ENCODE measurements around the gene SLC38A3.
A peak's percentile ranks its signal among the peaks of the same experiment; 100 is the strongest.

SLC38A3 gene

DNA sequence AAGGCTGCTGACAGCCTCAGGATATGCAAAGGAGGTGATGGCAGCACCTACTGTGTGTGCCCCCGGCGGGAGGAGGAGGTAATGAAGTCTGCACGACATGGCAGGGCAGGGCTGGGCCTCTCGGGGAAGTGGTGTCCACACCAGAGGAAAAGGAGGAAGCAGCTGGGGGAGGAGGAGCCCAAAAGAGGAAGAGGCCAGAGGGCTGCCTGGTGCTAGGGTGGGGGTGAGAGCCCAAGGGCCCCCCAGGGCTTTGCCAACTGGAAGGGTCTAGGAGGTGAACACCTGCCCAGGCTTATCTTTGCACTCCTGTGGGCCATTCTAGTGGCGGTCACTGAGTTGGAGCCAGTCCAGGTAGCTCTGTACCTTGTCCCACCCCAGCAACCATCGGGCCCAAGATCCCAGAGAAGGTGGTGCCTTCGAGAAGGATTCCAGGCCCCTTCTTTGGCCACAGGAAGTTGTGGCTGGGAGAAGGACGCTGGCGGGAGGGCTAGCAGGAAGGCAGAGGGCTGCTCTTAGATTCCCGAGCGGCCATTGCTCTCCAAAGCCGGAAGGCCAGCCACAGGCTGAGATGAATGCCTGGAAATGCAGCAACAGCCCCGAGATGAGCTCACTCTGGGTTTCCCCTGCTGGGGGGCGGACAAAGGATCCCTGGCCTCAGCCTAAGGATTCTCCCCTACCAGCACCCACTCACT lies 37.9 kb downstream of the SLC38A3 start:
- no peak for TF ChIP-seq FOXM1 (IDR thresholded peaks at IDR 0.05; ENCODE audit: borderline replicate concordance, low read depth)
- no peak for TF ChIP-seq YY1 (IDR thresholded peaks at IDR 0.05; ENCODE audit: low read depth)
- TF ChIP-seq CREB1 (IDR thresholded peaks at IDR 0.05; ENCODE audit: low read depth), result no peak
- no peak for TF ChIP-seq EGR1 (IDR thresholded peaks at IDR 0.05)
- TF ChIP-seq NFIC (IDR thresholded peaks at IDR 0.05), result no peak
- TF ChIP-seq TEAD4 (IDR thresholded peaks at IDR 0.05), result no peak
- TF ChIP-seq TCF12 (IDR thresholded peaks at IDR 0.05; ENCODE audit: low read depth), result no peak
- TF ChIP-seq CEBPB (IDR thresholded peaks at IDR 0.05), result no peak

- TF ChIP-seq, protein P1, sequence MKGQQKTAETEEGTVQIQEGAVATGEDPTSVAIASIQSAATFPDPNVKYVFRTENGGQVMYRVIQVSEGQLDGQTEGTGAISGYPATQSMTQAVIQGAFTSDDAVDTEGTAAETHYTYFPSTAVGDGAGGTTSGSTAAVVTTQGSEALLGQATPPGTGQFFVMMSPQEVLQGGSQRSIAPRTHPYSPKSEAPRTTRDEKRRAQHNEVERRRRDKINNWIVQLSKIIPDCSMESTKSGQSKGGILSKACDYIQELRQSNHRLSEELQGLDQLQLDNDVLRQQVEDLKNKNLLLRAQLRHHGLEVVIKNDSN (IDR thresholded peaks at IDR 0.05), result no peak
- no peak for TF ChIP-seq TCF12 (IDR thresholded peaks at IDR 0.05; ENCODE audit: low read depth)
- TF ChIP-seq, protein P2, sequence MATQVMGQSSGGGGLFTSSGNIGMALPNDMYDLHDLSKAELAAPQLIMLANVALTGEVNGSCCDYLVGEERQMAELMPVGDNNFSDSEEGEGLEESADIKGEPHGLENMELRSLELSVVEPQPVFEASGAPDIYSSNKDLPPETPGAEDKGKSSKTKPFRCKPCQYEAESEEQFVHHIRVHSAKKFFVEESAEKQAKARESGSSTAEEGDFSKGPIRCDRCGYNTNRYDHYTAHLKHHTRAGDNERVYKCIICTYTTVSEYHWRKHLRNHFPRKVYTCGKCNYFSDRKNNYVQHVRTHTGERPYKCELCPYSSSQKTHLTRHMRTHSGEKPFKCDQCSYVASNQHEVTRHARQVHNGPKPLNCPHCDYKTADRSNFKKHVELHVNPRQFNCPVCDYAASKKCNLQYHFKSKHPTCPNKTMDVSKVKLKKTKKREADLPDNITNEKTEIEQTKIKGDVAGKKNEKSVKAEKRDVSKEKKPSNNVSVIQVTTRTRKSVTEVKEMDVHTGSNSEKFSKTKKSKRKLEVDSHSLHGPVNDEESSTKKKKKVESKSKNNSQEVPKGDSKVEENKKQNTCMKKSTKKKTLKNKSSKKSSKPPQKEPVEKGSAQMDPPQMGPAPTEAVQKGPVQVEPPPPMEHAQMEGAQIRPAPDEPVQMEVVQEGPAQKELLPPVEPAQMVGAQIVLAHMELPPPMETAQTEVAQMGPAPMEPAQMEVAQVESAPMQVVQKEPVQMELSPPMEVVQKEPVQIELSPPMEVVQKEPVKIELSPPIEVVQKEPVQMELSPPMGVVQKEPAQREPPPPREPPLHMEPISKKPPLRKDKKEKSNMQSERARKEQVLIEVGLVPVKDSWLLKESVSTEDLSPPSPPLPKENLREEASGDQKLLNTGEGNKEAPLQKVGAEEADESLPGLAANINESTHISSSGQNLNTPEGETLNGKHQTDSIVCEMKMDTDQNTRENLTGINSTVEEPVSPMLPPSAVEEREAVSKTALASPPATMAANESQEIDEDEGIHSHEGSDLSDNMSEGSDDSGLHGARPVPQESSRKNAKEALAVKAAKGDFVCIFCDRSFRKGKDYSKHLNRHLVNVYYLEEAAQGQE (IDR thresholded peaks at IDR 0.05; ENCODE audit: low read depth), result no peak
- no peak for TF ChIP-seq YY1 (IDR thresholded peaks at IDR 0.05; ENCODE audit: low read depth)
- no peak for TF ChIP-seq RAD21 (IDR thresholded peaks at IDR 0.05; ENCODE audit: low read depth)
- TF ChIP-seq, protein P3, sequence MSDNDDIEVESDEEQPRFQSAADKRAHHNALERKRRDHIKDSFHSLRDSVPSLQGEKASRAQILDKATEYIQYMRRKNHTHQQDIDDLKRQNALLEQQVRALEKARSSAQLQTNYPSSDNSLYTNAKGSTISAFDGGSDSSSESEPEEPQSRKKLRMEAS (IDR thresholded peaks at IDR 0.05), result no peak
- TF ChIP-seq EP300 (IDR thresholded peaks at IDR 0.05; ENCODE audit: borderline replicate concordance), result no peak
- TF ChIP-seq CREB1 (IDR thresholded peaks at IDR 0.05; ENCODE audit: low read depth), result no peak
- no peak for TF ChIP-seq NFIC (IDR thresholded peaks at IDR 0.05)
- TF ChIP-seq ZBTB7A (IDR thresholded peaks at IDR 0.05; ENCODE audit: low read depth), result no peak
- TF ChIP-seq TEAD4 (IDR thresholded peaks at IDR 0.05), result no peak
- no peak for TF ChIP-seq EGR1 (IDR thresholded peaks at IDR 0.05)
- TF ChIP-seq TAF1 (IDR thresholded peaks at IDR 0.05; ENCODE audit: low read depth), result no peak
Measured at GRCh38 chr3:50243543-50243895, 38.4 kb downstream of the SLC38A3 start.

DNA sequence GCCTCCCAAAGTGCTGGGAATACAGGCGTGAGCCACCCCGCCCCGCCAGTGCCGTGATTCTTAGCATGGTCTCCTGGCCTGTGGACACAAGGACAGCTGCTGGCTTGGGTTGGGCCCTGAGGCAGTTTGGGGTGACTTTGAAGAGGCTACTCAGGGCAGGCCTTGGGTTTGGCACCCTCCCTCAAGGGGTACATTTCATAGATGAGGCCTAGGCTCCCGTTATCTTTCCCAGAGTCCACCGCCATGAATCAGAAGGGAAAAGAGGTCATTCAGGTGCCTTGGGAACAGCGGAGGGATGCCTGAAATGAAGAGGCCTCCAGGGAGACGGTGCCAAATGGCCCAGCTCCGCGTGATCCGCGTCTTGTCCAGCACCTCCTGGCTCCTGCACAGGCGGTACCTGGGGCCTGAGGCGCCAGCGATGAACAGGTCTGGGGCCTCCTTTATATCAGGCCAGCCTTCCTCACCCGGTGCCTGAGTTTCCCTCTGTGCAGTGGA lies 40.2 kb downstream of the SLC38A3 start:
- TF ChIP-seq, protein P1 (IDR thresholded peaks at IDR 0.05), result no peak
- TF ChIP-seq ZBTB7A (IDR thresholded peaks at IDR 0.05; ENCODE audit: low read depth), result no peak
- TF ChIP-seq EGR1 (IDR thresholded peaks at IDR 0.05), result no peak
- no peak for TF ChIP-seq TEAD4 (IDR thresholded peaks at IDR 0.05)
- TF ChIP-seq, protein P2 (IDR thresholded peaks at IDR 0.05; ENCODE audit: low read depth), result no peak
- TF ChIP-seq, protein P3 (IDR thresholded peaks at IDR 0.05), result no peak
- no peak for TF ChIP-seq YY1 (IDR thresholded peaks at IDR 0.05; ENCODE audit: low read depth)
- no peak for TF ChIP-seq RAD21 (IDR thresholded peaks at IDR 0.05; ENCODE audit: low read depth)
- no peak for TF ChIP-seq FOXM1 (IDR thresholded peaks at IDR 0.05; ENCODE audit: borderline replicate concordance, low read depth)
- TF ChIP-seq NFIC (IDR thresholded peaks at IDR 0.05), result no peak
- TF ChIP-seq EP300 (IDR thresholded peaks at IDR 0.05; ENCODE audit: borderline replicate concordance), result no peak
- no peak for TF ChIP-seq TCF12 (IDR thresholded peaks at IDR 0.05; ENCODE audit: low read depth)
- TF ChIP-seq CREB1 (IDR thresholded peaks at IDR 0.05; ENCODE audit: low read depth), result no peak
- TF ChIP-seq TAF1 (IDR thresholded peaks at IDR 0.05; ENCODE audit: low read depth), result no peak
- TF ChIP-seq CEBPB (IDR thresholded peaks at IDR 0.05), result no peak

GRCh38 chr3:50245831-50246516 lies 40.9 kb downstream of the SLC38A3 start:
- TF ChIP-seq EP300 (IDR thresholded peaks at IDR 0.05; ENCODE audit: borderline replicate concordance) (0 out of 2 replicates have a peak, but pooled peaks have one; percentile 10), YY1 (IDR thresholded peaks at IDR 0.05; ENCODE audit: low read depth) (peak; percentile 56; the same call in 1 of the 2 replicates), CEBPB (IDR thresholded peaks at IDR 0.05) (no peak), RAD21 (IDR thresholded peaks at IDR 0.05; ENCODE audit: low read depth) (peak; percentile 87), TCF12 (IDR thresholded peaks at IDR 0.05; ENCODE audit: low read depth) (peak; percentile 46)
- TF ChIP-seq, protein P3 (IDR thresholded peaks at IDR 0.05), result peak; percentile 25

DNA sequence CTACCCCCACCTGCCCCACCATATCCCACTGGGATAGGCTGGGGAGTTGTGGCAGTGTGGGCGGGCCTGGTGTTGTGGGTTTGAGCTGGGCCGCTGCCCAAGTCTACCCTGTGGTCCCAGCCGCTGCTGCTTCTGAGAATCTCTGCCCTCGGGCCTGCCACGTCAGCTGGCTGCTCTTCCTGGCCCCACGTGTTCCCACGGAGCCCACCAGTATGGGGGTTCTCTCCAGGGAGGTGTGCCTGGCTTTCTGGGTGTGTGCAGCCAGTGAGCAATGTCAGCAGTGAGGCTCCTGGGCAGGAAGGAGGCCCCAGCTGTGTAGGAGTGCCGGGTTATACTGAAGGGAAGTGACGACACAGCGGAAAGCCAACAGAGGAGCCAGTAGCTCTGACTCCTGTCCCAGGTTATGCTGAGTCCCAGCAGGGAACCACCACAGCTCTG lies 41.5 kb downstream of the SLC38A3 start:
- TF ChIP-seq EGR1 (IDR thresholded peaks at IDR 0.05), result no peak
- TF ChIP-seq CEBPB (IDR thresholded peaks at IDR 0.05), result no peak
- TF ChIP-seq TEAD4 (IDR thresholded peaks at IDR 0.05), result no peak
- TF ChIP-seq, protein P2 (IDR thresholded peaks at IDR 0.05; ENCODE audit: low read depth), result no peak
- no peak for TF ChIP-seq FOXM1 (IDR thresholded peaks at IDR 0.05; ENCODE audit: borderline replicate concordance, low read depth)
- TF ChIP-seq TCF12 (IDR thresholded peaks at IDR 0.05; ENCODE audit: low read depth), result no peak
- TF ChIP-seq, protein P3 (IDR thresholded peaks at IDR 0.05), result no peak
- TF ChIP-seq, protein P1 (IDR thresholded peaks at IDR 0.05), result no peak
- no peak for TF ChIP-seq TAF1 (IDR thresholded peaks at IDR 0.05; ENCODE audit: low read depth)
- TF ChIP-seq CREB1 (IDR thresholded peaks at IDR 0.05; ENCODE audit: low read depth), result no peak
- TF ChIP-seq NFIC (IDR thresholded peaks at IDR 0.05), result no peak
- TF ChIP-seq EP300 (IDR thresholded peaks at IDR 0.05; ENCODE audit: borderline replicate concordance), result no peak
- no peak for TF ChIP-seq YY1 (IDR thresholded peaks at IDR 0.05; ENCODE audit: low read depth)
- no peak for TF ChIP-seq RAD21 (IDR thresholded peaks at IDR 0.05; ENCODE audit: low read depth)
- no peak for TF ChIP-seq ZBTB7A (IDR thresholded peaks at IDR 0.05; ENCODE audit: low read depth)
